SK-N-SH (cell line): Measurements from ENCODE around the gene USP30. TPM values are rescaled to one million over a fixed set of nuclear protein-coding genes. Genes with fewer than 3 reads are reported as not detected.
A peak's percentile ranks its signal among the peaks of the same experiment; 100 is the strongest.

ENCODE experiments used
- CTCF ChIA-PET: fragments of 300-600, 350-600 bp; formaldehyde crosslinking; extraction: SDS; loops from one replicate; lab custom pipeline; 2021; lab: Yijun Ruan, JAX
- POLR2A ChIA-PET: fragments of 350-600 bp; sonication (Branson Sonifier 250); formaldehyde crosslinking; extraction: SDS; loops from one replicate; lab custom pipeline; 2020; ENCODE audit warnings: antibody characterized with exemption, inconsistent platforms; lab: Yijun Ruan, JAX
- DNase-seq: peaks from one replicate; pipeline ENCODE4 v3.0.0; 2012
- H2AFZ ChIP-seq: fragments of 200-600 bp; sonication (generic); 2 replicates; pipeline ENCODE4 v1.8.1; 2016; ENCODE audit warnings: antibody characterized with exemption, mild to moderate bottlenecking, low read depth
- H3F3A ChIP-seq: fragments of 200-600 bp; sonication (generic); replicated peaks from 2 replicates; pipeline ENCODE3; 2016; ENCODE audit warnings: antibody characterized with exemption, mild to moderate bottlenecking; ENCODE audit not compliant: insufficient read depth
- H3K27ac ChIP-seq, 2 experiments: fragments of 200-500 bp in 1 of 2; fragments of 200-600 bp in 1 of 2; sonication (Bioruptor generic) in 1 of 2; sonication (generic), shearing (Covaris generic) in 1 of 2; 2 replicates each; pipeline versions ENCODE4 v1.5.1 to v1.6.1; 2014 to 2016; ENCODE audit warnings: low read depth in 2 of 2, inconsistent platforms in 1 of 2, low read length in 1 of 2, mild to moderate bottlenecking in 1 of 2, mixed read lengths in 1 of 2
- H3K27me3 ChIP-seq: fragments of 200-600 bp; sonication (generic), shearing (Covaris generic); 2 replicates; pipeline ENCODE4 v1.6.1; 2016; ENCODE audit warnings: mixed run types; ENCODE audit not compliant: insufficient read depth
- H3K36me3 ChIP-seq, 2 experiments: fragments of 200-500 bp in 1 of 2; fragments of 200-600 bp in 1 of 2; sonication (Bioruptor generic) in 1 of 2; sonication (generic) in 1 of 2; replicated peaks in 1 of 2; 2 replicates each; pipeline versions ENCODE3 to v1.5.1; 2014 to 2016; ENCODE audit warnings: low read length in 1 of 2, mild to moderate bottlenecking in 1 of 2; ENCODE audit not compliant: insufficient read depth in 2 of 2, control insufficient read depth in 1 of 2
- H3K4me1 ChIP-seq, 2 experiments: fragments of 200-500 bp in 1 of 2; fragments of 200-600 bp in 1 of 2; sonication (Bioruptor generic) in 1 of 2; sonication (generic), shearing (Covaris generic) in 1 of 2; 2 replicates each; pipeline versions ENCODE4 v1.5.1 to v1.6.1; 2014 to 2016; ENCODE audit warnings: low read depth in 1 of 2, low read length in 1 of 2, mixed run types in 1 of 2; ENCODE audit not compliant: insufficient read depth in 2 of 2, control insufficient read depth in 1 of 2
- H3K4me2 ChIP-seq: fragments of 200-600 bp; sonication (generic), shearing (Covaris generic); 2 replicates; pipeline ENCODE4 v1.6.1; 2017; ENCODE audit warnings: mixed run types
- H3K4me3 ChIP-seq, 2 experiments: fragments of 200-500 bp in 1 of 2; fragments of 200-600 bp in 1 of 2; sonication (Bioruptor generic) in 1 of 2; sonication (generic), shearing (Covaris generic) in 1 of 2; 2 replicates each; pipeline versions ENCODE4 v1.5.1 to v1.8.1; 2014 to 2016; ENCODE audit warnings: low read depth in 2 of 2, inconsistent platforms in 1 of 2, low read length in 1 of 2, mild to moderate bottlenecking in 1 of 2, mixed read lengths in 1 of 2, moderate library complexity in 1 of 2
- H3K79me2 ChIP-seq: fragments of 200-600 bp; sonication (generic); 2 replicates; pipeline ENCODE4 v1.8.1; 2017; ENCODE audit warnings: mild to moderate bottlenecking; ENCODE audit not compliant: insufficient read depth
- H3K9ac ChIP-seq: fragments of 200-600 bp; sonication (generic); 2 replicates; pipeline ENCODE4 v1.6.1; 2017; ENCODE audit warnings: mixed run types
- H3K9me2 ChIP-seq: fragments of 200-600 bp; sonication (generic); 2 replicates; pipeline ENCODE4 v1.6.1; 2017; ENCODE audit warnings: mixed run types
- H3K9me3 ChIP-seq: fragments of 200-600 bp; sonication (generic); 2 replicates; pipeline ENCODE4 v1.6.1; 2017; ENCODE audit warnings: mixed run types, mild to moderate bottlenecking, moderate library complexity
- H4K20me1 ChIP-seq: fragments of 200-600 bp; sonication (generic); 2 replicates; pipeline ENCODE4 v1.6.1; 2017; ENCODE audit warnings: mild to moderate bottlenecking, mixed run types; ENCODE audit not compliant: insufficient read depth
- CHD2 ChIP-seq: fragments of 150-350 bp; IDR thresholded peaks from 2 replicates; pipeline ENCODE4 v1.6.1; 2018; ENCODE audit warnings: low read length; ENCODE audit not compliant: partially characterized antibody
- ELF1 ChIP-seq: IDR thresholded peaks from 2 replicates; pipeline ENCODE4 v1.4.0; 2012
- EP300 ChIP-seq, 2 experiments: IDR thresholded peaks; 2 replicates each; pipeline versions ENCODE4 v1.4.0 to v1.6.1; 2012; ENCODE audit warnings: borderline replicate concordance in 1 of 2, low read depth in 1 of 2, low read length in 1 of 2
- GABPA ChIP-seq: IDR thresholded peaks from 2 replicates; pipeline ENCODE4 v1.4.0; 2012; ENCODE audit warnings: low read depth, mild to moderate bottlenecking
- GATA2 ChIP-seq: sonication (generic); formaldehyde crosslinking; IDR thresholded peaks from 2 replicates; pipeline ENCODE4 v1.5.0; 2020; ENCODE audit warnings: mild to moderate bottlenecking, missing genetic modification reagents
- JUND ChIP-seq: IDR thresholded peaks from 2 replicates; pipeline ENCODE4 v1.4.0; 2012
- MXI1 ChIP-seq: IDR thresholded peaks from 2 replicates; pipeline ENCODE4 v1.6.1; 2012; ENCODE audit warnings: mild to moderate bottlenecking, low read depth, low read length, improper control_type of control experiment
- NFIC ChIP-seq: IDR thresholded peaks from 2 replicates; pipeline ENCODE4 v1.4.0; 2012; ENCODE audit warnings: borderline replicate concordance
- NRF1 ChIP-seq: IDR thresholded peaks from 2 replicates; pipeline ENCODE4 v1.6.1; 2012; ENCODE audit warnings: low read depth, mild to moderate bottlenecking, low read length
- POLR2AphosphoS5 ChIP-seq: IDR thresholded peaks from 2 replicates; pipeline ENCODE4 v1.6.1; 2012; ENCODE audit warnings: low read depth, low read length
- RAD21 ChIP-seq: IDR thresholded peaks from 2 replicates; pipeline ENCODE4 v1.6.1; 2012; ENCODE audit warnings: mild to moderate bottlenecking, low read length
- SIN3A ChIP-seq: IDR thresholded peaks from 2 replicates; pipeline ENCODE4 v1.6.1; 2012; ENCODE audit warnings: low read depth, mild to moderate bottlenecking, low read length, moderate library complexity, borderline replicate concordance
- TAF1 ChIP-seq: IDR thresholded peaks from 2 replicates; pipeline ENCODE4 v1.6.1; 2012; ENCODE audit warnings: low read depth, mild to moderate bottlenecking, low read length, moderate library complexity, borderline replicate concordance
- TCF12 ChIP-seq: IDR thresholded peaks from 2 replicates; pipeline ENCODE4 v1.4.0; 2012
- YY1 ChIP-seq: IDR thresholded peaks from 2 replicates; pipeline ENCODE4 v1.4.0; 2012; ENCODE audit warnings: low read depth, mild to moderate bottlenecking
- WGBS: methylation state at CpG from one replicate; pipeline ENCODE4 v1.1.6; 2017; ENCODE audit warnings: low lambda C conversion rate; 5-methylcytosine and 5-hydroxymethylcytosine counted together
- polyA plus RNA-seq, 3 experiments: library from polyadenylated mRNA; depleted of rRNA; stranded (reverse); fragments of >200 nt; gene quantifications; 2 replicates each; pipeline ENCODE4 v1.2.3, GENCODE V29; 2012
- TF ChIP-seq, protein P1 (sequence below): IDR thresholded peaks from 2 replicates; pipeline ENCODE4 v1.4.0; 2012; ENCODE audit warnings: low read depth
- TF ChIP-seq, protein P2 (sequence below): IDR thresholded peaks from 2 replicates; pipeline ENCODE4 v1.4.0; 2012; ENCODE audit warnings: low read depth, borderline replicate concordance
- TF ChIP-seq, protein P3 (sequence below): IDR thresholded peaks from 2 replicates; pipeline ENCODE4; 2012
- TF ChIP-seq, protein P4 (sequence below): fragments of 150-350 bp; IDR thresholded peaks from 2 replicates; pipeline ENCODE4 v1.6.1; 2017; ENCODE audit warnings: antibody characterized with exemption, low read length, low read depth, borderline replicate concordance

Gene USP30
- polyA plus RNA-seq, 1 of the 3 experiments (the other 2 are of a cell fraction): 10.9 TPM

DNA sequence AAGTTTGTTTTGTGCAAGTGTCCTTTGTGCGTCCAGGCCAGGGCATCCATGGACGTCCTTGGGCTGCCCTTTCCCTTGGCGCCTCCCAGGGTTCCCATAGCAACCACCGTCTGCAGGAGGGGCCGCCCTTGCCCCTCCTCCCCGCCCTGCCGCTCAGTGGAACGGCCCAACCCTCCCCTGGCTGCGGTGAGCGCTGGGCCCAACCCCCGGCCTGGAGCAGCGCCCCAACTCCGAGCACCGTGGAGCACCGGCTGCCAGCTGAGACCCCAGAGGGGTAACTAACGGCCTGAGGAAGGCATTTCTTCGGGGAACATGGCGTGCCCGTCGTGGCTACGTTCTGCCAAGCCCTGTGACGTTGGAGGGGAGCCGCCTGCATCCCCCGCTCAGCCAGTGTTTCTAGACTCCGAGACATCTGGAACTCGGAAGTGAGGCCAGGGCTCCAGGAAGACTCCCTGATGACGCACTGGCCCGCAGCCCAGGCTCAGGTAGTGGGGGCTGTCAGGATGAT, 58.7 kb downstream of the USP30 start:
- Histone ChIP-seq H3K27me3 (no peaks in the 10 kb centered on the region), H4K20me1 (no peaks in the 10 kb centered on the region), H3K36me3 (peaks cover 15 to 17% of the 10 kb centered on the region in 2 experiments), H3K9me3 (no peaks in the 10 kb centered on the region), H3K9ac (peak overlapping the region; percentile 84), H3K4me1 (peaks cover 9 to 18% of the 10 kb centered on the region in 2 experiments), H3K4me3 (peak overlapping the region; percentile 58 to 80), H3K79me2 (no peaks in the 10 kb centered on the region), H3K4me2 (peak overlapping the region; percentile 88), H3F3A (peaks cover 28% of the 10 kb centered on the region), H3K27ac (peak overlapping the region; percentile 95 to 97), H2AFZ (peak overlapping the region; percentile 90), H3K9me2 (no peaks in the 10 kb centered on the region)
- TF ChIP-seq, protein P1, sequence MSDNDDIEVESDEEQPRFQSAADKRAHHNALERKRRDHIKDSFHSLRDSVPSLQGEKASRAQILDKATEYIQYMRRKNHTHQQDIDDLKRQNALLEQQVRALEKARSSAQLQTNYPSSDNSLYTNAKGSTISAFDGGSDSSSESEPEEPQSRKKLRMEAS: no peak
- TF ChIP-seq SIN3A (peak; percentile 69; the same call in 1 of the 2 replicates), YY1 (peak; percentile 42; the same call in 1 of the 2 replicates), NRF1 (no peak), EP300 (IDR thresholded peaks at IDR 0.05; ENCODE audit: borderline replicate concordance in 1 of 2, low read depth in 1 of 2, low read length in 1 of 2) (peak; percentile 12 to 19; a peak in 1 of 4 replicates), CHD2 (peak; percentile 62), RAD21 (no peak), JUND (peak; percentile 29; the same call in 1 of the 2 replicates), GABPA (peak; percentile 41; the same call in 1 of the 2 replicates), GATA2 (CRISPR knock-in tag) (no peak), POLR2AphosphoS5 (peak; percentile 92), NFIC (peak; percentile 75), TAF1 (0 out of 2 replicates have a peak, but pooled peaks have one; percentile 24), ELF1 (peak; percentile 79), TCF12 (peak; percentile 78), MXI1 (peak; percentile 84)
- TF ChIP-seq, protein P2, sequence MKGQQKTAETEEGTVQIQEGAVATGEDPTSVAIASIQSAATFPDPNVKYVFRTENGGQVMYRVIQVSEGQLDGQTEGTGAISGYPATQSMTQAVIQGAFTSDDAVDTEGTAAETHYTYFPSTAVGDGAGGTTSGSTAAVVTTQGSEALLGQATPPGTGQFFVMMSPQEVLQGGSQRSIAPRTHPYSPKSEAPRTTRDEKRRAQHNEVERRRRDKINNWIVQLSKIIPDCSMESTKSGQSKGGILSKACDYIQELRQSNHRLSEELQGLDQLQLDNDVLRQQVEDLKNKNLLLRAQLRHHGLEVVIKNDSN: no peak
- TF ChIP-seq, protein P3, sequence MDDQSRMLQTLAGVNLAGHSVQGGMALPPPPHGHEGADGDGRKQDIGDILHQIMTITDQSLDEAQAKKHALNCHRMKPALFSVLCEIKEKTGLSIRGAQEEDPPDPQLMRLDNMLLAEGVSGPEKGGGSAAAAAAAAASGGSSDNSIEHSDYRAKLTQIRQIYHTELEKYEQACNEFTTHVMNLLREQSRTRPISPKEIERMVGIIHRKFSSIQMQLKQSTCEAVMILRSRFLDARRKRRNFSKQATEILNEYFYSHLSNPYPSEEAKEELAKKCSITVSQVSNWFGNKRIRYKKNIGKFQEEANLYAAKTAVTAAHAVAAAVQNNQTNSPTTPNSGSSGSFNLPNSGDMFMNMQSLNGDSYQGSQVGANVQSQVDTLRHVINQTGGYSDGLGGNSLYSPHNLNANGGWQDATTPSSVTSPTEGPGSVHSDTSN: peak; percentile 33; the same call in 1 of the 2 replicates
- TF ChIP-seq, protein P4, sequence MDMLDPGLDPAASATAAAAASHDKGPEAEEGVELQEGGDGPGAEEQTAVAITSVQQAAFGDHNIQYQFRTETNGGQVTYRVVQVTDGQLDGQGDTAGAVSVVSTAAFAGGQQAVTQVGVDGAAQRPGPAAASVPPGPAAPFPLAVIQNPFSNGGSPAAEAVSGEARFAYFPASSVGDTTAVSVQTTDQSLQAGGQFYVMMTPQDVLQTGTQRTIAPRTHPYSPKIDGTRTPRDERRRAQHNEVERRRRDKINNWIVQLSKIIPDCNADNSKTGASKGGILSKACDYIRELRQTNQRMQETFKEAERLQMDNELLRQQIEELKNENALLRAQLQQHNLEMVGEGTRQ: no peak
- WGBS: under 1% methylated on average over 21 of the region's 28 CpGs
- POLR2A ChIA-PET: interaction anchor here (1.3 to 1.4 kb wide), 2 partner anchors 15 to 43 kb away, joined by 3 to 4 read pairs; no protein-coding TSS in a partner anchor
- DNase-seq: peak; percentile 91
- CTCF ChIA-PET: interaction anchor here (0.6 to 9.1 kb wide), 19 partner anchors 9 to 307 kb away, joined by 3 to 86 read pairs (median 7); partner anchors contain the start of genes ALKBH2 and UNG
